Upper lobe of right lung (tissue), 1 donor: ENCODE data around the gene OPCML. TPM values are rescaled to one million over a fixed set of nuclear protein-coding genes. Genes with fewer than 3 reads are reported as not detected.

Experiments
- ATAC-seq: fragments of 200-7000 bp; cut with Tn5 transposase; one replicate; pipeline ENCODE4 v1.9.1; 2020; ENCODE audit warnings: mild to moderate bottlenecking, moderate library complexity
- DNase-seq: peaks from one replicate; pipeline ENCODE4 v3.0.0-alpha.2; 2020
- H3K27ac ChIP-seq: fragments of 200-600 bp; one replicate; pipeline ENCODE4 v1.8.0; 2022
- H3K27me3 ChIP-seq: fragments of 200-600 bp; one replicate; pipeline ENCODE4 v1.8.0; 2022; ENCODE audit warnings: mild to moderate bottlenecking
- H3K36me3 ChIP-seq: fragments of 200-600 bp; one replicate; pipeline ENCODE4 v1.8.0; 2022
- H3K4me1 ChIP-seq: fragments of 200-600 bp; one replicate; pipeline ENCODE4 v1.8.0; 2022
- H3K4me3 ChIP-seq: fragments of 200-600 bp; one replicate; pipeline ENCODE4 v1.8.0; 2022; ENCODE audit warnings: mild to moderate bottlenecking
- H3K9me3 ChIP-seq: fragments of 200-600 bp; one replicate; pipeline ENCODE4 v1.8.0; 2022
- CTCF ChIP-seq: fragments of 200-600 bp; IDR thresholded peaks from one replicate; pipeline ENCODE4 v1.8.0; 2022; ENCODE audit warnings: antibody characterized with exemption
- intact Hi-C: fragments of 100-400 bp; cut with DNase I; formaldehyde crosslinking; loops from one replicate; pipeline ENCODE4 v1.11.0; 2022
- total RNA-seq: library from RNA; stranded (reverse); fragmentation: NEBNext Ultra II Directional; extraction: Animal tissue kit (Norgen Biotek cat#: 25700); gene quantifications from one replicate; pipeline ENCODE4 v1.2.1, GENCODE V29; 2021
- donor health status: DM: no; HTN: yes; CAD: no; lungs with severe emphysema.

Gene OPCML
- total RNA-seq, 1 donor from 2014 or later, result not detected

- Histone ChIP-seq H3K4me3 (no peak overlapping the region), H3K9me3 (no peaks in the 10 kb centered on the region), H3K36me3 (no peaks in the 10 kb centered on the region), H3K27ac (no peak overlapping the region), H3K4me1 (no peaks in the 10 kb centered on the region), H3K27me3 (no peaks in the 10 kb centered on the region)
- no peak for TF ChIP-seq CTCF
- no peak for DNase-seq
- intact Hi-C loops, result no loop called here
- ATAC-seq, result no peak
Measured at GRCh38 chr11:133425992-133426391, 106.3 kb downstream of the OPCML start.

GRCh38 chr11:133425245-133425644, 107.1 kb downstream of the OPCML start:
- no peak for TF ChIP-seq CTCF
- DNase-seq (no peak), ATAC-seq (no peak)
- H3K4me3 ChIP-seq, result no peak overlapping the region
- intact Hi-C loops, result no loop called here
- no peaks in the 10 kb centered on the region for H3K4me1 ChIP-seq
- no peaks in the 10 kb centered on the region for H3K27me3 ChIP-seq
- no peaks in the 10 kb centered on the region for H3K36me3 ChIP-seq
- H3K27ac ChIP-seq, result no peak overlapping the region
- H3K9me3 ChIP-seq, result no peaks in the 10 kb centered on the region

GRCh38 chr11:133418218-133418617, 114.1 kb downstream of the OPCML start:
- ATAC-seq (no peak), DNase-seq (no peak)
- Histone ChIP-seq H3K27ac (no peak overlapping the region), H3K4me3 (no peak overlapping the region), H3K4me1 (no peaks in the 10 kb centered on the region), H3K9me3 (peaks cover 3% of the 10 kb centered on the region), H3K27me3 (no peaks in the 10 kb centered on the region), H3K36me3 (no peaks in the 10 kb centered on the region)
- TF ChIP-seq CTCF, result no peak
- intact Hi-C loops, result no loop called here

- intact Hi-C loops, result no loop called here
- no peaks in the 10 kb centered on the region for H3K4me1 ChIP-seq
- peaks cover 3% of the 10 kb centered on the region for H3K9me3 ChIP-seq
- DNase-seq (no peak), ATAC-seq (no peak)
- H3K36me3 ChIP-seq, result no peaks in the 10 kb centered on the region
- no peaks in the 10 kb centered on the region for H3K27me3 ChIP-seq
- no peak overlapping the region for H3K4me3 ChIP-seq
- no peak overlapping the region for H3K27ac ChIP-seq
- TF ChIP-seq CTCF, result no peak
Measured at GRCh38 chr11:133414506-133414905, 117.8 kb downstream of the OPCML start.

GRCh38 chr11:133413703-133414102, 118.6 kb downstream of the OPCML start:
- no peak for DNase-seq
- TF ChIP-seq CTCF, result no peak
- Histone ChIP-seq H3K4me1 (no peaks in the 10 kb centered on the region), H3K4me3 (no peak overlapping the region), H3K27ac (no peak overlapping the region), H3K36me3 (no peaks in the 10 kb centered on the region), H3K27me3 (no peaks in the 10 kb centered on the region), H3K9me3 (no peaks in the 10 kb centered on the region)
- ATAC-seq, result no peak
- intact Hi-C loops, result no loop called here

GRCh38 chr11:133409799-133410198, 122.5 kb downstream of the OPCML start:
- no peaks in the 10 kb centered on the region for H3K4me1 ChIP-seq
- H3K27ac ChIP-seq, result no peak overlapping the region
- intact Hi-C loops, result no loop called here
- no peak for TF ChIP-seq CTCF
- no peaks in the 10 kb centered on the region for H3K27me3 ChIP-seq
- H3K36me3 ChIP-seq, result no peaks in the 10 kb centered on the region
- DNase-seq (no peak), ATAC-seq (no peak)
- H3K9me3 ChIP-seq, result no peaks in the 10 kb centered on the region
- no peak overlapping the region for H3K4me3 ChIP-seq
